ENCODE data around the gene NUDT11.
"Not testable (repeated sequence)": the region's sequence is repeated elsewhere in the genome, so short reads cannot be mapped to it uniquely, and the experiment has no call there.

The NUDT11 gene

DNA sequence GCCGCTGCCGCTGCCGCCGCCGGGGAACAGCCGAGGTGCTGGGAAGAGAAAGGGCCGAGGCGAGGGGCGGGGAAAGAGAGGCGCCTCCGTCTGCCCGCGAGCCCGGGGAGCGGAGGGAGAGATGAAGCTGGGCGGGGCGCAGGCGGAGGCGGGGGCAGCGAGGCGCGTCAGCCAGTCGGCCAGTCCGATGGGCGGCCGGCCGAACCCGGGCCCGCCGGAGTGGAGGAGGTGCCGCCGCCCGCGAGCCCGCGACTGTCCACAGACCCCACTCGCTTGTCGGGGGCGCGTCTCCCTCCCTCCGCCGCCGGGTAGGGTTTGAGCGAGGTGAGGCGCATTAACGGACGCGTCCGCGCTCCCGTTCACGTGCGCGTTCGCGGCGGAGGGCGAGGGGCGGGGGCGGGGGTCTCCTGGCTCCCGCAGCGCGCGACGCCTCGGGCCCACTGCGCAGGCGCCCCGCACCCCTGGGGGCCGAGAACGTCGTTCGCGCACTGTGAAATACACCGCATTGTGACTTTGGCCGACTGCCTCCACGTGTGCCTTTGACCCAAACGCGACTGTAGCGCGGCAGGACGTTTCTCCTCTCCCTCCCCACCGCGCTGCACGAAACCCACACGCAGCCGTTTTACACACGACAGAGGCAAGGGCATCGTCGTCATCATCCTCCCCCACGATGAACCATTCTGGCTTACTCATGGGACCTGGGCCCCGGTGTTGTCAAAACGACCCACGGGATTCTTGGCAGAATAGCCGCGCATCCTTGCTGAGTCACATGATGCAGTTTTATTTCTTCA is at the start of gene NUDT11:
NUDT11 (minus strand) TSS at position 92 of the 791 bp plus-strand sequence. CDS start 148 bp downstream, outside the sequence.
- Mint-ChIP-seq H3K9me3 (no peaks in the 10 kb centered on the region), H3K4me1 (ENCODE audit: low read depth) (peaks cover 13% of the 10 kb centered on the region), H3K4me3 (peak within 1 kb of the TSS; percentile 87)

DNA sequence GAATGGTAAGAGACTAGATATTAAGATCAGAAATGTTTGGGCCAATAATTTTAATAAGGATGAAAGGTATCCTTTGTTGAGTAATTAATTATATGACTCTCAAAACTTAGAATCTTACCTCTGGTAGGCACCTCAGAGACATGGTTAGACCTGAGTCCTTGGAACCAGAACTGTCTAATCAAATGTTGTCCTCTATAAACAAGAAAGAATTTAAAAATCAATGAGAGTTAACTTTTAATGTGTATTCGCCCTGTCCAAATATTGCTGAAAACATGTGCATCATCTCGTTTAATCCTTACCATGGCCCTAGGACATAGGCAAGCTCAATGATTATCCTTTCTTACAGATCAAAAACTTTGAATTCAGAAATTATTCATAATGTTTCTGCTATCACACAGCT is 24.0 kb upstream of the NUDT11 start:
- Mint-ChIP-seq H3K36me3 (ENCODE audit: low read depth) (no peaks in the 10 kb centered on the region), H3K4me1 (ENCODE audit: low read depth) (no peaks in the 10 kb centered on the region), H3K27me3 (ENCODE audit: low read depth) (no peaks in the 10 kb centered on the region), H3K4me3 (no peak overlapping the region), H3K27ac (no peak overlapping the region), H3K9me3 (no peaks in the 10 kb centered on the region)

More for the DNA sequence above, at the start of gene NUDT11:
- peaks cover 19% of the 10 kb centered on the region for H3K27me3 Mint-ChIP-seq (ENCODE audit: low read depth)
- H3K36me3 Mint-ChIP-seq (ENCODE audit: low read depth): no peaks in the 10 kb centered on the region
- H3K27ac Mint-ChIP-seq: peak within 1 kb of the TSS; percentile 62

DNA sequence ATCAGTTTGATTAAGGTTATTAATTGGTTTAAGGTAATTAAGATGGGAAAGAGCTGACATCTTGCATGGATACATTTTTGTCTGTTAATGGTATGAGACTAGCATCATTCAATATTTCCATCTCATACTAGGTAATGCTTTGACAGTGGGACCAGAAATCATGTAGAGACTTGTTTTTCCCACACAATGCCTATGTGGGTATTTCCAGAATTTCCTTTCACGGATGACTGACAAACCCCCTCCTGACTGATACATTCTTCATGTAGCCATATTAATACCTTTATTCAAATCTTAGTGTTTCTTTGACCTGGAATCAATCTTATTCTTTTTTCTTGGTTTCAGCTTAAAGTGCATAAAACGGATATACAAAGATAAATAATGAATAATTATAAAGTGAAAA is 22.7 kb upstream of the NUDT11 start:
- H3K36me3 Mint-ChIP-seq (ENCODE audit: low read depth); H3K9me3 Mint-ChIP-seq; H3K4me3 Mint-ChIP-seq; H3K4me1 Mint-ChIP-seq (ENCODE audit: low read depth); H3K27me3 Mint-ChIP-seq (ENCODE audit: low read depth); H3K27ac Mint-ChIP-seq: not testable (repeated sequence)

DNA sequence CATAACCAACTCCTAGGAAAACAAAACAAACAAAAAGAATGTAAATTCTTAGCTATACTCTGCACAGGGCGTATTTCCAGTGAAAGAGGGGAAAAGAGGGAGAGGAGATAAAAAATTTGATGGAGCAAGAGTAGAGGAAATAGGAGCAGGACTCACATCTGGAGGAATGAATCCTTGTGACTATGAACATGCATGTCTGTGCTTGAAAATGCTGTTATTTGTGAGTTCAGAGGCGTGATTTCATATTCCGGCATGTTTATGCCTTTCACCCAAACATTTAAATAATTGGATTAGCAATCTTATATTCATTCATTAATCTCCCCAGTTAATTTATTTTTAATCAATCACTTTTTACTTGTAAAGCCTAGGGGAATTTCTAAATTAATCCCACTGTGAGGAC is 11.2 kb upstream of the NUDT11 start:
- H3K9me3 Mint-ChIP-seq: no peaks in the 10 kb centered on the region
- H3K27me3 Mint-ChIP-seq (ENCODE audit: low read depth): no peaks in the 10 kb centered on the region
- H3K4me3 Mint-ChIP-seq: no peak overlapping the region
- H3K27ac Mint-ChIP-seq: no peak overlapping the region
- H3K4me1 Mint-ChIP-seq (ENCODE audit: low read depth): no peaks in the 10 kb centered on the region
- H3K36me3 Mint-ChIP-seq (ENCODE audit: low read depth): no peaks in the 10 kb centered on the region

DNA sequence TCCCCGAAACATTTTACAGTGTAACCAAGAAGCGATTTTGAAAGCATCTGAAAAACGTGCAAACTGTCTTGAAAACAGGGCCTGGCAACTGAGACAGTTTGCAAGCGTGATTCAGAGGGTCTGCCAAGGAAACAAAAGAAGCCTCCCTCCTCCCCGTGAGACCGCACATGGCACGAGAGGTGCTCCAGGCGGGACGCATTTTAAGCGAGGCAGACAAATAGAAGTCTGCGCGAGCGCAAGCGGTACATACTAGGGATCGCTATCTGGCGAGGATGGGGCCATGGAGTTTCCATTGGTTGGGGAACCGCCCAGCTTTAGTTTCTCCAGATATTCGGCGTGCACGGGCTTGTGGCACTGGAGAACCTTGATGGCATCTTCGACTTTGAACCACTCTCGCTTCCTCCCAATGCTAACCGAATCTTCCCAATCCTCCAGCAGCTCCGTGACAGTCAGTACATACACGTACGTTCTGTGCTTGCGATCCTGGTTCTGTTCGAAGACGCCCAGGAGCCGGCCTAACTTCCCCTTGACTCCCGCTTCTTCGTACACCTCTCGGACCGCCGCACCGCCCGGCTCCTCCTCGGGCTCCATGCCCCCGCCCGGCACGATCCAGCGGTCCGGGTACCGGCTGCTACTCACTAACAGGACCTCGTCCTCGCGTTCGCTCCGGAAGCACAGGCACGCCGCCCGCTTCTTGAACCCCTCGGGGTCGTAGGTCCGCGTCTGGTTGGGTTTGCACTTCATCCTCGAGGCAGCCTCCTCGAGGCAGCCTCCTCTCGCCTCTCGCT is 497 bp downstream of the NUDT11 start:
- Mint-ChIP-seq H3K27me3 (ENCODE audit: low read depth) (peaks cover 19% of the 10 kb centered on the region), H3K4me1 (ENCODE audit: low read depth) (peaks cover 13% of the 10 kb centered on the region), H3K4me3 (peak overlapping the region; percentile 82)
- H3K9me3 Mint-ChIP-seq; H3K36me3 Mint-ChIP-seq (ENCODE audit: low read depth); H3K27ac Mint-ChIP-seq: not testable (repeated sequence)

DNA sequence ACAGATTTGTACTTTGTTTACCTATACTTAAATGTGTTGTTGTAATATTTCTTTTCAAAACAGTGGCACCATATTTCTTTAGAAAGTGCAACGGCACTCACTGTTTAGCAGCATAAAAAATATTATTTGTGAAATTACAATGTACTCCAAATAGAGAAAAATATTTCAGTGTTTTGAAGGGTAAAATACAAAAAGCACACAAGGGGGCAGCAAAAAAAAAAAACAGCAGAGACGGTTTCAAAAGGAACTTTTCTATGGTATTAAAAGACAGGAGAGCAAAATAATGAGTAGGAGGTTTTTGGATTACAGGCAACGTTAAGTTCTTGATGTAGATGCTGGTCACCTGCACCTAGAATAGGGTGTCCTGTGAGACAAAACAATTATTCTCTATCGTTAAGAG is 2.0 kb downstream of the NUDT11 start:
- Mint-ChIP-seq H3K27me3 (ENCODE audit: low read depth) (peaks cover 19% of the 10 kb centered on the region), H3K4me3 (peak overlapping the region; percentile 58), H3K9me3 (no peaks in the 10 kb centered on the region)

DNA sequence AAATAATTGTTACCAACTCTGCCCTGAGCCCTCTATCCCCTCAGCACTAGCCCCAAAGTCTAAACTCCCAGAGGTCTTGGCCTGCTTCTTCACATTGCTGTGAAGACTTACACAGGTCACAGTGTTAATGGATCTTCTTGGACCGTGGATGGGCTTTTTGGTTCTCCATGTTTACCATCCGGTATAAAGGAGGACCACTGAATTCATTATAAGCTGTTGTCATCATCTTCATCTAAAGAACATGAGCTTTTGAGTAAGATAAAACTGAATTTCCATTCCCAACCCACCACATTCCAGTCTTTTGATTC is 8.5 kb downstream of the NUDT11 start:
- Mint-ChIP-seq H3K36me3 (ENCODE audit: low read depth) (no peaks in the 10 kb centered on the region), H3K9me3 (no peaks in the 10 kb centered on the region), H3K4me1 (ENCODE audit: low read depth) (no peaks in the 10 kb centered on the region), H3K27ac (no peak overlapping the region), H3K4me3 (no peak overlapping the region), H3K27me3 (ENCODE audit: low read depth) (no peaks in the 10 kb centered on the region)

More for the DNA sequence above, 2.0 kb downstream of the NUDT11 start:
- no peaks in the 10 kb centered on the region for H3K36me3 Mint-ChIP-seq (ENCODE audit: low read depth)
- H3K27ac Mint-ChIP-seq: no peak overlapping the region
- H3K4me1 Mint-ChIP-seq (ENCODE audit: low read depth): peaks cover 13% of the 10 kb centered on the region

DNA sequence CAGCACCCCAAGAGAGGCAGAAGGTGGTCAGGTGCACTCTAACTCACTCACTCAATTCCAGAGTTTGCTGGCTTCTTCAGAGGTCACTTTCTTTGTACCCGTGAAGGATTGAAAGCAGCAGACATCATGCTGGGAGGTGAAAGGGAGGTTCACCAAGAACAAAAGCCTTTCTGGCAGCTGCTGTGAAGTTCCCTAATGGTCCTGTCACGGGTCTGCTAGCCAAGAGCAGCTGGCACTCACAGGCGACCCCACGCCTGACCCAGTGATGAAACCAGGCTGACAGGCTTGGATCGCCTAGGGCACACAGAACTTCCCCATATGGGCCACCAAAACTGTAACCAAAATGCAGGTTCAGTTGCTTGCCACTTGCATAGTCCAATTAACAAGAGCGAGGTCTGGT is 11.8 kb downstream of the NUDT11 start:
- H3K4me3 Mint-ChIP-seq: no peak overlapping the region
- H3K27ac Mint-ChIP-seq: no peak overlapping the region
- no peaks in the 10 kb centered on the region for H3K27me3 Mint-ChIP-seq (ENCODE audit: low read depth)
- H3K36me3 Mint-ChIP-seq (ENCODE audit: low read depth): no peaks in the 10 kb centered on the region
- no peaks in the 10 kb centered on the region for H3K4me1 Mint-ChIP-seq (ENCODE audit: low read depth)
- H3K9me3 Mint-ChIP-seq: no peaks in the 10 kb centered on the region

DNA sequence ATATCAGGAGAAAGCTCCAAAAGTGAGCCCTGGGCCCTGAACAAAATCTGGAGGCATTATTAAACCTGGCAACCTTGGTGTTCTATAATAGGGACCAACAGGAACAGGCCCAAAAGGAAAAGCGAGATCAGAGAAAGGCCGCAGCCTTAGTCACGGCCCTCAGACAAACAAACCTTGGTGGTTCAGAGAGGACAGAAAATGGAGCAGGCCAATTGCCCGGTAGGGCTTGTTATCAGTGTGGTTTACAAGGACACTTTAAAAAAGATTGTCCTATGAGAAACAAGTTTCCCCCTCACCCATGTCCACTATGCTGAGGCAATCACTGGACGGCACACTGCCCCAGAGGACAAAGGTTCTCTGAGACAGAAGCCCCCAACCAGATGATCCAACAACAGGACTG is 14.0 kb downstream of the NUDT11 start:
- H3K4me1 Mint-ChIP-seq (ENCODE audit: low read depth); H3K36me3 Mint-ChIP-seq (ENCODE audit: low read depth); H3K27ac Mint-ChIP-seq; H3K9me3 Mint-ChIP-seq; H3K27me3 Mint-ChIP-seq (ENCODE audit: low read depth); H3K4me3 Mint-ChIP-seq: not testable (repeated sequence)

DNA sequence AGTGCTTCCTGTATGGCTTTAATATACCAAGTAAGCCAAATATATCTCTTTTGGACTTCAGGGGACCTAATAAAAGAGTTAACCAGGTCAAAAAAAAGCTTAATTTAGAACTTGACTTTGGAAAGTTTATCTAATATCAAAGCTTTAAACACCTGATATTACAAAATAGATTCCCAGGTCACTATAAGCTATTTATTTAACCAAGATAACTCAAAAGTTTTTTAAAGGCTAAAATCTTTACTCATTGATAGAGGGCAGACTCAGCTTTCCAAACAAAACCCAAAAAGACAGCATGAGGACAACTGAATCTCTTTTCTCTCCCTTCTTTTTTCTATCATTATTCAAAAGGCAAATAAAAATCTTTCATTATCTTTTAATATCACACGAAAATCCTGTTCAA is 19.5 kb downstream of the NUDT11 start:
- Mint-ChIP-seq H3K9me3 (no peaks in the 10 kb centered on the region), H3K4me3 (no peak overlapping the region), H3K4me1 (ENCODE audit: low read depth) (no peaks in the 10 kb centered on the region), H3K27me3 (ENCODE audit: low read depth) (no peaks in the 10 kb centered on the region), H3K36me3 (ENCODE audit: low read depth) (no peaks in the 10 kb centered on the region), H3K27ac (no peak overlapping the region)

DNA sequence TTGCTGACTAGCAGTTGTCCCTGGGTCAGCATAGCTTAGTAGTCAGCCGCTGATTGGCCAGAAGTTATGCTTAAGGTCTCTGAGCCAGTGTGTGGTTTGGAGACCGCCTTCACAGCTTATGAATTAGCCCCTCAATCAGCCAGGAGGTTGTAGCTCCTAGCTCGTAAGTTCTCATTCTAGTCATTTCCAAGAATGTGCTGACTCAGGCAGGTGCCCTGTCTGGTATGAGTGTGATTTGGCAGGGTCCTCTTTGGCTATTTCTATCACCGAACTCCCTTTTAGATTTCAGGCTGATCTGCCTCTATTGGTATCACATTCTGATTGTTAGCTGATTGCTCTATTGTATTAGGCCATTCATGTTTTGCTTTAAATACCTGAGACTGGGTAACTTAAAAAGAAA is 33.1 kb downstream of the NUDT11 start:
- Mint-ChIP-seq H3K27ac (no peak overlapping the region), H3K36me3 (ENCODE audit: low read depth) (no peaks in the 10 kb centered on the region), H3K9me3 (no peaks in the 10 kb centered on the region), H3K4me1 (ENCODE audit: low read depth) (no peaks in the 10 kb centered on the region), H3K27me3 (ENCODE audit: low read depth) (no peaks in the 10 kb centered on the region), H3K4me3 (no peak overlapping the region)

DNA sequence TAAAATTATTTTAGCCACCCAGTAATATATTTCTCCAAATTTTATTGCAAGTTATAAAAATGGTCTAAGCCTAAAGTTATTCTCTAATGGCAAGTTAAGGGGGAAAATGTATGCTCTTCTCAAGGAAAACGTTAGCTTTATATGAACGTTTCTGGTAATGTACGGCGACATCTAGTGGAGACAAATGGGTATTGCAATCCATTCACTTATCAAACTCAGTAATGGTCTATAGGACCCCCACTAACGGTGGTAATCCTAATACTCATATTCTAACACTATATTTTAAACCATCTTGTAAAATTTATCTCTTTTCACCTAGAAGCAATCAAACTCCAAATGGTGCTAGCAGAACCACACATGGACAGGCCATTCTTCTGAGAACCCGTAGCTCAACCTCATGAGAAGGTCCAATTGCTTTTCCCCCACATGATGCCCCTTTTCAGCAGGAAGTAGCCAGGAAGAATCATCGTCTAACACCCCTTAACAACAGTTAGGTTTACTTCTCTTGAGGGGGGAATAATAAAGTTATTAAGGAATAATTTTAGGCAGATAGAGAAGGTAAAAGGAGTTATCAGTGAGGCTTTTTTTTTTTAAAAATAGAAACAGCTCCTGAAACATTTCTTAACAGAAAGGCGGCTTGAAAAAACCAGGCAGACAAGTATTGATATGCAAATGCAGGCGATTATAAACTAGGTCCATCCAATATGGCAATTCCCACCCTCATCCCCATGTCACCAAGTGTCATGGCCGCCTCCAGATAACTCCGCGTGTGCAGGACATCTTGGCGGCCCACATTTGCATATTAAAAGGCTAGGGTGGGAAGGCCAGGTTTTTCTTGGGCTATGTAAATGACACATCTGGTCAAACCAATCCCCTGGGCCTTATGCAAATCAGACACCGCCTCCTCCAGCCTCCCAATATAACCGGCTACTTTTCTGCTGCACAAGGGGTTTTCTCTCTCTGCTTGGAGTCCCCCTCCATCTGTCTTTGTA is 35.0 kb downstream of the NUDT11 start:
- H3K4me3 Mint-ChIP-seq: no peak overlapping the region
- H3K27me3 Mint-ChIP-seq (ENCODE audit: low read depth): no peaks in the 10 kb centered on the region
- H3K27ac Mint-ChIP-seq: no peak overlapping the region

DNA sequence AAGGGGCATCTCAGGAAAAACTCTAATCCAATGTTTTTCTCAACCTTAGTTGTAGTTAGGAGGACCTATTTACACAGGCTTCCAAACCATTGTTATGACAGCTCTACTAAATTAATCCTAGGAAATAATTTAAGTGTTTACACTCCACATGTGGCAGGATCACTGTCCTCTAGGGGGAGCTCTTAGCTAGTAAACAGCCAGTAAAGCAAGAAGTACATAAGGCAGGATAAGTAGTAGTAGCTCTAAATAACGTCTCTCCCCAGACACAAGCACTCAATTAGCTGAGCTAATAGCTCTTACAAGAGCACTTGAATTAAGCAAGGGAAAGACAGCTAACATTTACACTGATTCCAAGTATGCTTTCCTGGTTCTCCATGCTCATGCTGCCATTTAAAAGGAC is 37.3 kb downstream of the NUDT11 start:
- no peaks in the 10 kb centered on the region for H3K9me3 Mint-ChIP-seq
- no peaks in the 10 kb centered on the region for H3K36me3 Mint-ChIP-seq (ENCODE audit: low read depth)
- H3K27me3 Mint-ChIP-seq (ENCODE audit: low read depth): no peaks in the 10 kb centered on the region
- H3K4me1 Mint-ChIP-seq (ENCODE audit: low read depth): no peaks in the 10 kb centered on the region
- H3K27ac Mint-ChIP-seq: no peak overlapping the region
- H3K4me3 Mint-ChIP-seq: no peak overlapping the region

More for the DNA sequence above, 35.0 kb downstream of the NUDT11 start:
- Mint-ChIP-seq H3K9me3 (no peaks in the 10 kb centered on the region), H3K4me1 (ENCODE audit: low read depth) (no peaks in the 10 kb centered on the region), H3K36me3 (ENCODE audit: low read depth) (no peaks in the 10 kb centered on the region)

DNA sequence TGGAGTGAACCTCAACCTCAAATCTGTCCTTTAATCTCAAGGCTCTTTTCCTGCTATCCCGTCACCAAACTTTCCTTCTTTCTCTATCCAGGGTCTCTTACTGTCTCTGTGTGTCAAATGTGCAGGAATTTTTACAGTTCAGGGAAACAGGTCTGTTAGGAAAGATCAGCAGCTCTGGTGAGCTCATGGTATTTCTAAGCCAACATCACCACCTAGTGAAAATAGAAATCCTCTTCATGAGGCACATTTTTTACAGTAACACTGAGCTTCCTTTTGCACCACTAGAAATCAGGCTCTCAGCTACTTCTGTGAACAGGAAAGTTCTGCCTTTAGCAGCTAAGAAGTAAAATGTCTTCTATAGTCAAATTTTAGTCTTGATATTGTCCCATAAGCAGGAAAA is 39.6 kb downstream of the NUDT11 start:
- no peak overlapping the region for H3K27ac Mint-ChIP-seq
- H3K4me1 Mint-ChIP-seq (ENCODE audit: low read depth): no peaks in the 10 kb centered on the region
- no peaks in the 10 kb centered on the region for H3K36me3 Mint-ChIP-seq (ENCODE audit: low read depth)
- no peak overlapping the region for H3K4me3 Mint-ChIP-seq
- no peaks in the 10 kb centered on the region for H3K27me3 Mint-ChIP-seq (ENCODE audit: low read depth)
- H3K9me3 Mint-ChIP-seq: no peaks in the 10 kb centered on the region

Data from T-helper 1 cell treated with Interleukin-12 subunit alpha and Interleukin-12 subunit beta and Interleukin-4 antibody, amounts not matched to agents 30 μg/mL and 1 μg/mL, for 36 hours (primary cell).